RWPE1 (cell line): ENCODE data around the gene CNBD2.
"Not testable (repeated sequence)": the region's sequence is repeated elsewhere in the genome, so short reads cannot be mapped to it uniquely, and the experiment has no call there.

Source experiments
- CTCF ChIA-PET: fragments of 350-600 bp; sonication (Branson Sonifier 250); formaldehyde crosslinking; extraction: SDS; loops from one replicate; lab custom pipeline; 2021; lab: Yijun Ruan, JAX
- POLR2A ChIA-PET: fragments of 400-600 bp; formaldehyde crosslinking; extraction: SDS; loops from one replicate; lab custom pipeline; 2020; ENCODE audit warnings: antibody characterized with exemption; ENCODE audit not compliant: low non-redundant PET; lab: Yijun Ruan, JAX
- DNase-seq: peaks from one replicate; pipeline ENCODE4 v3.0.0; 2012; ENCODE audit warnings: low spot score
- H3K27ac ChIP-seq: fragments of 450-650 bp; 2 replicates; pipeline ENCODE4 v1.5.1; 2017
- CTCF ChIP-seq: fragments of 450-650 bp; conservative IDR thresholded peaks from 2 replicates; pipeline ENCODE4 v1.5.1; 2017; ENCODE audit warnings: low read depth, mild to moderate bottlenecking

Gene CNBD2

GRCh38 chr20:36050436-36051317, 82.3 kb downstream of the CNBD2 start:
- ChIA-PET CTCF (interaction anchor here (1.5 kb wide), 1 partner anchor 14 kb away, joined by 4 read pairs; no protein-coding TSS in a partner anchor), POLR2A (interaction anchor here (1.3 kb wide), 1 partner anchor 35 kb away, joined by 11 read pairs; no protein-coding TSS in a partner anchor)
- TF ChIP-seq CTCF = no peak
- peak; percentile 98 for DNase-seq
- H3K27ac ChIP-seq = peak overlapping the region; percentile 91

- CTCF ChIA-PET = interaction anchor here (0.6 to 1.5 kb wide), 4 partner anchors 13 to 87 kb away, joined by 3 to 4 read pairs (median 3); no protein-coding TSS in a partner anchor
- DNase-seq = no peak
- H3K27ac ChIP-seq = peak overlapping the region; percentile 91
- POLR2A ChIA-PET = interaction anchor here (1.0 kb wide), 1 partner anchor 20 kb away, joined by 6 read pairs; no protein-coding TSS in a partner anchor
- TF ChIP-seq CTCF = no peak
Measured at GRCh38 chr20:36051318-36052116, 83.1 kb downstream of the CNBD2 start.

GRCh38 chr20:36052117-36052513, 83.7 kb downstream of the CNBD2 start:
- DNase-seq = no peak
- ChIA-PET CTCF (interaction anchor here (0.6 to 1.5 kb wide), 5 partner anchors 13 to 88 kb away, joined by 3 to 4 read pairs (median 3); no protein-coding TSS in a partner anchor), POLR2A (interaction anchor here (1.0 kb wide), 1 partner anchor 20 kb away, joined by 6 read pairs; no protein-coding TSS in a partner anchor)
- no peak for TF ChIP-seq CTCF
- no peak overlapping the region for H3K27ac ChIP-seq

- POLR2A ChIA-PET, H3K27ac ChIP-seq, DNase-seq: not testable (repeated sequence)
- CTCF ChIA-PET = interaction anchor here (0.5 kb wide), 1 partner anchor 163 kb away, joined by 4 read pairs; no protein-coding TSS in a partner anchor
Measured at GRCh38 chr20:36053863-36054518, 85.6 kb downstream of the CNBD2 start.

- ChIA-PET POLR2A (no interaction called here), CTCF (interaction anchor here (0.8 kb wide), 1 partner anchor 65 kb away, joined by 4 read pairs; no protein-coding TSS in a partner anchor)
- DNase-seq = no peak
- no peak for TF ChIP-seq CTCF
- H3K27ac ChIP-seq = no peak overlapping the region
Measured at GRCh38 chr20:36055145-36055544, 86.8 kb downstream of the CNBD2 start.

- CTCF ChIA-PET = interaction anchor here (0.6 kb wide), 1 partner anchor 50 kb away, joined by 6 read pairs; no protein-coding TSS in a partner anchor
- no peak for TF ChIP-seq CTCF
- DNase-seq = no peak
- no peak overlapping the region for H3K27ac ChIP-seq
- POLR2A ChIA-PET = no interaction called here
Measured at GRCh38 chr20:36060676-36061075, 92.3 kb downstream of the CNBD2 start.
